Transverse colon (tissue), 4 donors: Measurements from ENCODE around the gene CBARP.

Source experiments
- CTCF ChIP-seq, 5 experiments: fragments of 200-600 bp in 3 of 5; fragments of 450-650 bp in 2 of 5; sonication (generic) in 3 of 5; IDR thresholded peaks; 1 replicate in 2 of 5; 2 replicates in 3 of 5; pipeline ENCODE4 v1.5.1; 2016 to 2017; ENCODE audit warnings: antibody characterized with exemption in 5 of 5, inconsistent platforms in 3 of 5, mild to moderate bottlenecking in 2 of 5, moderate library complexity in 1 of 5
- EP300 ChIP-seq: sonication (generic); formaldehyde crosslinking; IDR thresholded peaks from one replicate; pipeline ENCODE4 v1.6.1; 2017; ENCODE audit warnings: antibody characterized with exemption, low read depth
- POLR2AphosphoS5 ChIP-seq, 3 donors: sonication (generic); formaldehyde crosslinking; IDR thresholded peaks; one replicate each; pipeline ENCODE4 v1.6.1; 2016; ENCODE audit warnings: antibody characterized with exemption in 3 of 3

- TF ChIP-seq POLR2AphosphoS5 (IDR thresholded peaks at IDR 0.05), result no peak
- no peak for TF ChIP-seq CTCF (IDR thresholded peaks at IDR 0.05)
- TF ChIP-seq EP300, result peak; percentile 51
Observed at GRCh38 chr19:1265615-1266128, 27.9 kb upstream of the CBARP start.
